Caco-2 (cell line): ENCODE results near the gene C3orf20. TPM values are rescaled to one million over a fixed set of nuclear protein-coding genes. Genes with fewer than 3 reads are reported as not detected.
A peak's percentile ranks its signal among the peaks of the same experiment; 100 is the strongest.

Source experiments
- BruUV-seq: library from RNA; stranded (reverse); fragments of 400-500 nt; replicated peaks from 2 replicates; lab custom pipeline; 2021; lab: Mats Ljungman, UMichigan
- CTCF ChIA-PET: fragments of 300-600 bp; sonication (Branson Sonifier 250); formaldehyde crosslinking; loops from one replicate; lab custom pipeline; 2022; ENCODE audit warnings: antibody characterized with exemption; lab: Charles Lee
- POLR2A ChIA-PET: fragments of 300-600 bp; sonication (Branson Sonifier 250); formaldehyde crosslinking; loops from one replicate; lab custom pipeline; 2022; ENCODE audit warnings: antibody characterized with exemption; lab: Charles Lee
- DNase-seq, 2 experiments: peaks; one replicate each; pipeline versions ENCODE4 v3.0.0 to v3.0.0-alpha.2; 2020 to 2022
- H3K27me3 ChIP-seq: replicated peaks from 2 replicates; pipeline ENCODE4 v1.6.0; 2011; ENCODE audit warnings: low read length; ENCODE audit not compliant: control insufficient read depth, insufficient read depth
- H3K36me3 ChIP-seq: 2 replicates; pipeline ENCODE4 v1.5.1; 2011; ENCODE audit warnings: low read length; ENCODE audit not compliant: control insufficient read depth, insufficient read depth
- H3K4me1 ChIP-seq: fragments of 250-450 bp; sonication (Bioruptor Pico); 2 replicates; pipeline ENCODE4 v1.5.1; 2020; ENCODE audit warnings: mild to moderate bottlenecking
- H3K4me3 ChIP-seq: 2 replicates; pipeline ENCODE4 v1.5.1; 2011; ENCODE audit warnings: low read depth, mild to moderate bottlenecking, control low read depth, low read length
- H3K9me3 ChIP-seq: fragments of 250-450 bp; sonication (Bioruptor Pico); 2 replicates; pipeline ENCODE4 v1.5.1; 2020; ENCODE audit warnings: mild to moderate bottlenecking, moderate library complexity
- H3K27ac Mint-ChIP-seq: one replicate; pipeline ENCODE4 v1.8.0; 2022; ENCODE audit warnings: mixed read lengths; ENCODE audit not compliant: unreplicated experiment
- H3K27me3 Mint-ChIP-seq: one replicate; pipeline ENCODE4 v1.8.0; 2022; ENCODE audit warnings: mixed read lengths; ENCODE audit not compliant: insufficient read depth, unreplicated experiment
- H3K36me3 Mint-ChIP-seq: one replicate; pipeline ENCODE4 v1.8.0; 2022; ENCODE audit warnings: mild to moderate bottlenecking, mixed read lengths; ENCODE audit not compliant: insufficient read depth, unreplicated experiment
- H3K4me1 Mint-ChIP-seq: one replicate; pipeline ENCODE4 v1.8.0; 2022; ENCODE audit warnings: low read depth, mixed read lengths; ENCODE audit not compliant: unreplicated experiment
- H3K4me3 Mint-ChIP-seq: one replicate; pipeline ENCODE4 v1.8.0; 2022; ENCODE audit warnings: mild to moderate bottlenecking, moderate library complexity, mixed read lengths; ENCODE audit not compliant: unreplicated experiment
- H3K9me3 Mint-ChIP-seq: one replicate; pipeline ENCODE4 v1.8.0; 2022; ENCODE audit warnings: mixed read lengths; ENCODE audit not compliant: unreplicated experiment
- CTCF ChIP-seq, 2 experiments: fragments of 200-600 bp in 1 of 2; IDR thresholded peaks; 1 replicate in 1 of 2; 2 replicates in 1 of 2; pipeline versions ENCODE4 v1.5.1 to v1.8.0; 2011 to 2022; ENCODE audit warnings: antibody characterized with exemption in 1 of 2, control low read depth in 1 of 2, inconsistent platforms in 1 of 2, low read depth in 1 of 2, low read length in 1 of 2, mild to moderate bottlenecking in 1 of 2, moderate library complexity in 1 of 2; ENCODE audit not compliant: insufficient read depth in 1 of 2, severe bottlenecking in 1 of 2, unreplicated experiment in 1 of 2
- intact Hi-C: fragments of 100-400 bp; cut with micrococcal nuclease; formaldehyde crosslinking; loops from one replicate; pipeline ENCODE4 v1.10.0; 2022; ENCODE audit not compliant: unreplicated experiment
- total RNA-seq: library from RNA; stranded (reverse); gene quantifications from 2 replicates; pipeline ENCODE4 v1.2.3, GENCODE V29; 2022

C3orf20 gene
- total RNA-seq, 1 experiment from 2014 or later: 0.09 TPM

GRCh38 chr3:14647976-14648955 is 26.7 kb upstream of the C3orf20 start:
- POLR2A ChIA-PET: no interaction called here
- Mint-ChIP-seq H3K36me3 (peaks cover 11% of the 10 kb centered on the region), H3K27ac (no peak overlapping the region), H3K9me3 (no peaks in the 10 kb centered on the region), H3K27me3 (no peaks in the 10 kb centered on the region), H3K4me3 (no peak overlapping the region), H3K4me1 (peaks cover 15% of the 10 kb centered on the region)
- no peak for TF ChIP-seq CTCF (IDR thresholded peaks at IDR 0.05; ENCODE audit: insufficient read depth in 1 of 2, low read depth in 1 of 2, low read length in 1 of 2, severe bottlenecking in 1 of 2, unreplicated experiment in 1 of 2)
- CTCF ChIA-PET: interaction anchor here (0.6 to 1.2 kb wide), 2 partner anchors 25 to 209 kb away, joined by 3 to 5 read pairs; no protein-coding TSS in a partner anchor
- no peaks in the 10 kb centered on the region for H3K27me3 ChIP-seq
- BruUV-seq: no TSS peak
- H3K4me1 ChIP-seq: peaks cover 22% of the 10 kb centered on the region
- no peak overlapping the region for H3K4me3 ChIP-seq
- no peaks in the 10 kb centered on the region for H3K36me3 ChIP-seq
- intact Hi-C loops: no loop called here
- DNase-seq: no peak
- no peaks in the 10 kb centered on the region for H3K9me3 ChIP-seq

DNA sequence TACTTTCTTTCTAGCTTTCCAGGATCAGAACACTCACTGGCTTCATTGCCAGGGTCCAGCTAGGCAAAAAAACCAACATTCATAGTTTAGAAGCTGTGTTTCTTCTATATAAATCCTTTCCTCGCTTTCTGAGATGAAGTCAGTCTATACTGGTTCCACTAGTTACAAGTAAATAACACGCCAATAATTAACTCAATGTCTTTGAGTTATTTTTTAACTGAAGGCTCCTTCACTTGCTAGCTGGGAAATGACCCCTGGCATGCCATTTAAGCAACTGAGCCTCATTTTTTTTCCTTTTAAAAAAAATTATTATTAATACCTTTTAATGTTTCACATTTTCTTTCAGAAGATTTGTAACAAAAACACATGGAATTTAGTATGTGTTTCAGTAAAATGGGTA is 25.5 kb upstream of the C3orf20 start:
- H3K4me1 Mint-ChIP-seq: peaks cover 15% of the 10 kb centered on the region
- no peaks in the 10 kb centered on the region for H3K9me3 Mint-ChIP-seq
- H3K27me3 Mint-ChIP-seq: no peaks in the 10 kb centered on the region
- ChIA-PET CTCF (interaction anchor here (0.5 kb wide), 1 partner anchor 140 kb away, joined by 5 read pairs; no protein-coding TSS in a partner anchor), POLR2A (no interaction called here)
- H3K4me3 Mint-ChIP-seq: no peak overlapping the region
- BruUV-seq: no TSS peak
- Histone ChIP-seq H3K36me3 (peaks cover 1% of the 10 kb centered on the region; the same call in 1 of the 2 replicates), H3K4me1 (peaks cover 22% of the 10 kb centered on the region), H3K4me3 (no peak overlapping the region), H3K27me3 (no peaks in the 10 kb centered on the region), H3K9me3 (no peaks in the 10 kb centered on the region)
- no peak for DNase-seq
- intact Hi-C loops: no loop called here
- H3K36me3 Mint-ChIP-seq: peaks cover 11% of the 10 kb centered on the region
- TF ChIP-seq CTCF (IDR thresholded peaks at IDR 0.05; ENCODE audit: insufficient read depth in 1 of 2, low read depth in 1 of 2, low read length in 1 of 2, severe bottlenecking in 1 of 2, unreplicated experiment in 1 of 2): no peak
- no peak overlapping the region for H3K27ac Mint-ChIP-seq

- no TSS peak for BruUV-seq
- TF ChIP-seq CTCF (IDR thresholded peaks at IDR 0.05; ENCODE audit: insufficient read depth in 1 of 2, low read depth in 1 of 2, low read length in 1 of 2, severe bottlenecking in 1 of 2, unreplicated experiment in 1 of 2): no peak
- Histone ChIP-seq H3K4me3 (no peak overlapping the region), H3K27me3 (no peaks in the 10 kb centered on the region), H3K4me1 (peaks cover 22% of the 10 kb centered on the region), H3K9me3 (no peaks in the 10 kb centered on the region), H3K36me3 (peaks cover 1% of the 10 kb centered on the region; the same call in 1 of the 2 replicates)
- DNase-seq: no peak
- Mint-ChIP-seq H3K27ac (peak overlapping the region; percentile 93), H3K9me3 (no peaks in the 10 kb centered on the region), H3K4me3 (peak overlapping the region; percentile 87), H3K27me3 (no peaks in the 10 kb centered on the region), H3K4me1 (peaks cover 15% of the 10 kb centered on the region), H3K36me3 (peaks cover 15% of the 10 kb centered on the region)
- CTCF ChIA-PET: interaction anchor here (0.7 kb wide), 2 partner anchors 125 to 971 kb away, joined by 4 to 5 read pairs; no protein-coding TSS in a partner anchor
- intact Hi-C loops: loop anchor here (2.0 kb wide), 1 partner anchor 141 kb away; no protein-coding TSS in a partner anchor
- POLR2A ChIA-PET: no interaction called here
Measured at GRCh38 chr3:14650193-14650592, 24.7 kb upstream of the C3orf20 start.
